Natural killer cell (primary cell): Measurements from ENCODE around the gene IQSEC1. TPM values are rescaled to one million over a fixed set of nuclear protein-coding genes. Genes with fewer than 3 reads are reported as not detected.
A peak's percentile ranks its signal among the peaks of the same experiment; 100 is the strongest.

Experiments
- ATAC-seq, 3 donors: fragments of 150-1000 bp in 2 of 3; fragments of 200-7000 bp in 1 of 3; cut with Tn5 transposase; 1 replicate in 1 of 3; 2 replicates in 2 of 3; pipeline ENCODE4 v1.10.0; 2021; ENCODE audit warnings: mild to moderate bottlenecking in 2 of 3, moderate library complexity in 2 of 3
- DNase-seq, 2 donors: peaks; one replicate each; pipeline versions ENCODE4 v3.0.0 to v3.0.0-alpha.2; 2013 to 2021; ENCODE audit warnings: mixed read lengths in 1 of 2
- H3K27ac ChIP-seq: one replicate; pipeline ENCODE4 v1.5.1; 2013; ENCODE audit warnings: mild to moderate bottlenecking, low read length
- H3K27me3 ChIP-seq: one replicate; pipeline ENCODE4 v1.6.1; 2013; ENCODE audit warnings: low read length; ENCODE audit not compliant: control insufficient read depth, insufficient read depth
- H3K36me3 ChIP-seq: one replicate; pipeline ENCODE4 v1.6.1; 2013; ENCODE audit warnings: low read length; ENCODE audit not compliant: control insufficient read depth, insufficient read depth
- H3K4me1 ChIP-seq: one replicate; pipeline ENCODE4 v1.6.1; 2013; ENCODE audit warnings: low read length; ENCODE audit not compliant: control insufficient read depth, insufficient read depth
- H3K4me3 ChIP-seq: one replicate; pipeline ENCODE4 v1.5.1; 2013; ENCODE audit warnings: low read length
- H3K9me3 ChIP-seq: one replicate; pipeline ENCODE4 v1.6.1; 2013; ENCODE audit warnings: low read length; ENCODE audit not compliant: control insufficient read depth, insufficient read depth
- H3K27ac Mint-ChIP-seq, 2 donors: one replicate each; pipeline ENCODE4 v1.8.0; 2022; ENCODE audit warnings: mild to moderate bottlenecking in 2 of 2, mixed read lengths in 2 of 2, moderate library complexity in 1 of 2
- H3K27me3 Mint-ChIP-seq, 2 donors: one replicate each; pipeline ENCODE4 v1.8.0; 2022; ENCODE audit warnings: low read depth in 2 of 2, mixed read lengths in 2 of 2
- H3K36me3 Mint-ChIP-seq: one replicate; pipeline ENCODE4 v1.8.0; 2022; ENCODE audit warnings: mixed read lengths
- H3K4me1 Mint-ChIP-seq, 2 donors: one replicate each; pipeline ENCODE4 v1.8.0; 2022; ENCODE audit warnings: mixed read lengths in 2 of 2
- H3K4me3 Mint-ChIP-seq: one replicate; pipeline ENCODE4 v1.8.0; 2022; ENCODE audit warnings: mild to moderate bottlenecking, moderate library complexity, mixed read lengths
- H3K9me3 Mint-ChIP-seq, 2 donors: one replicate each; pipeline ENCODE4 v1.8.0; 2022; ENCODE audit warnings: mixed read lengths in 2 of 2
- WGBS: methylation state at CpG from one replicate; pipeline ENCODE4 v1.1.7; 2013; ENCODE audit warnings: missing lambda C conversion rate; ENCODE audit not compliant: insufficient coverage; 5-methylcytosine and 5-hydroxymethylcytosine counted together
- intact Hi-C: fragments of 100-400 bp; cut with micrococcal nuclease; formaldehyde crosslinking; loops from one replicate; pipeline ENCODE4 v1.14.2; 2022
- total RNA-seq, 4 donors: library from RNA; stranded (reverse); fragments of 120-200 nt in 1 of 4; gene quantifications; one replicate each; pipeline versions ENCODE4 v1.2.3 to v1.2.4, GENCODE V29; 2013 to 2022
- TF ChIP-seq, protein P1 (sequence below): fragments of 200-600 bp; IDR thresholded peaks from one replicate; pipeline ENCODE4 v1.8.0; 2022; ENCODE audit warnings: antibody characterized with exemption

The IQSEC1 gene
- total RNA-seq, 3 donors from 2014 or later (not counting 1 experiment from before 2014, with no cell fraction given) = 124 to 189 (median 138) TPM

DNA sequence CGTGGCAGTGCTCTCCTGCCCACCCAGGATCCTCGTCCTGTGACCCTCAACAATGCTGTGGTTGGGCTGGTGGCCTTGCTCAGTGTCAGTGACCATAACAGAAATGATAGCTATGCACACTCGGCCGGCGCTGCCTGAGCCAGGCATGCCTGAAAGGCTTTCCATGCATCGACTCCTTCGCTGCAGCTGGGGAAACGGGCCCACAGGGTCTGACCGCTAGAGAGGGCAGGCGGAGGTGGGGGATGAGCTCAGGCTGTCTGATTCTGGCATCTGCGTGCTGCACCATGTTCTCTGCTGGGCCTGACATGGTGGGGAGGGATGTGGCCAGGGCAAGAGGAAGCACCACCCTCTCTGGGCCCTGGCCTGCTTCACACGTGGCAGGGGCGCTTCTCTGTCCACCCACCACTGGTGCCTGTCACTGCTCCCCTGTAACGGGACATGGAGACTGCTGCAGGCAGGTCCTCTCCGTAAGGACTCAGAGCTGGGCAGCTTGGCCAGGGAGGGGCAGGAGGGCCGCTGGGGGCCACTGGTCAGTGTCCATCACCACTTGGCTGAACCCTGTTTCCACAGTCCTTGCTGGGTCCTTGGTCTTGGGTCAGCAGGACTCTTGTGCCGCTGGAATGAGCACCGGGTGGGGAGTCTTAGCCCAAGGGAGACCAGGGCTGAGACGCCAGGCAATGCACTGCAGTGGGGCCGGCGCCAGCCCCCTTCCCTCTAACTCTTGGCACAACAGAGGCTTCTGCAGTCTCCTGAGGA is 167.7 kb downstream of the IQSEC1 start:
- Mint-ChIP-seq H3K4me3 (peak overlapping the region; percentile 37), H3K27me3 (no peaks in the 10 kb centered on the region), H3K9me3 (no peaks in the 10 kb centered on the region), H3K4me1 (peaks cover 11 to 37% of the 10 kb centered on the region in 2 donors), H3K27ac (peak overlapping the region; percentile 52 to 62), H3K36me3 (no peaks in the 10 kb centered on the region)
- peaks cover 85% of the 10 kb centered on the region for H3K36me3 ChIP-seq
- intact Hi-C loops = no loop called here
- no peaks in the 10 kb centered on the region for H3K27me3 ChIP-seq
- H3K9me3 ChIP-seq = no peaks in the 10 kb centered on the region
- peaks cover 42% of the 10 kb centered on the region for H3K4me1 ChIP-seq
- no peak overlapping the region for H3K27ac ChIP-seq
- DNase-seq = no peak
- ATAC-seq = peak; percentile 35 to 46 (median 45)
- 74% methylated on average over 21 of the region's 21 CpGs for WGBS
- TF ChIP-seq, protein P1, sequence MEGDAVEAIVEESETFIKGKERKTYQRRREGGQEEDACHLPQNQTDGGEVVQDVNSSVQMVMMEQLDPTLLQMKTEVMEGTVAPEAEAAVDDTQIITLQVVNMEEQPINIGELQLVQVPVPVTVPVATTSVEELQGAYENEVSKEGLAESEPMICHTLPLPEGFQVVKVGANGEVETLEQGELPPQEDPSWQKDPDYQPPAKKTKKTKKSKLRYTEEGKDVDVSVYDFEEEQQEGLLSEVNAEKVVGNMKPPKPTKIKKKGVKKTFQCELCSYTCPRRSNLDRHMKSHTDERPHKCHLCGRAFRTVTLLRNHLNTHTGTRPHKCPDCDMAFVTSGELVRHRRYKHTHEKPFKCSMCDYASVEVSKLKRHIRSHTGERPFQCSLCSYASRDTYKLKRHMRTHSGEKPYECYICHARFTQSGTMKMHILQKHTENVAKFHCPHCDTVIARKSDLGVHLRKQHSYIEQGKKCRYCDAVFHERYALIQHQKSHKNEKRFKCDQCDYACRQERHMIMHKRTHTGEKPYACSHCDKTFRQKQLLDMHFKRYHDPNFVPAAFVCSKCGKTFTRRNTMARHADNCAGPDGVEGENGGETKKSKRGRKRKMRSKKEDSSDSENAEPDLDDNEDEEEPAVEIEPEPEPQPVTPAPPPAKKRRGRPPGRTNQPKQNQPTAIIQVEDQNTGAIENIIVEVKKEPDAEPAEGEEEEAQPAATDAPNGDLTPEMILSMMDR = no peak
- H3K4me3 ChIP-seq = no peak overlapping the region

DNA sequence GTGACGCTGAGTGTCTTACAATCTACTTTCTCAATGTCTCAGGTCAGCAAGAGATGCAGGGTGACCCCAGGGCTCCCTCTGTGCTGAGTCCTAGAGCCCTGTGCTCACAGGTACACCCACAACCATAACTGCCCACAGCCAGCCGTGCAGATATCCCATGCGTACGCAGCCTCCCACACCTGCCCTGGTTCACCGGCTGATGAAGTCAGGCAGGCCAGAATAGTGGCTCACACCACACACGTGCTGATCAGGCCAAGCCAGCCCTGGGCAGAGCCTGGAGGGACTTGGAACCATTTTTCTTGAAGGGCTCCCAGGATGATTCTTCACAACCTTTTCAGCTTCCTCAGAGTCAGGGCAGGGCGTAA is 168.3 kb downstream of the IQSEC1 start:
- ATAC-seq (no peak), DNase-seq (no peak)
- H3K27ac Mint-ChIP-seq = peak overlapping the region; percentile 52 to 62
- peaks cover 84% of the 10 kb centered on the region for H3K36me3 ChIP-seq
- no peaks in the 10 kb centered on the region for H3K27me3 ChIP-seq
- no peak overlapping the region for H3K4me3 ChIP-seq
- H3K4me3 Mint-ChIP-seq = no peak overlapping the region
- intact Hi-C loops = no loop called here
- H3K9me3 Mint-ChIP-seq = no peaks in the 10 kb centered on the region
- no peaks in the 10 kb centered on the region for H3K27me3 Mint-ChIP-seq
- TF ChIP-seq, protein P1 = no peak
- no peaks in the 10 kb centered on the region for H3K9me3 ChIP-seq
- H3K4me1 ChIP-seq = peaks cover 42% of the 10 kb centered on the region
- WGBS = 90% methylated on average over 7 of the region's 7 CpGs
- no peak overlapping the region for H3K27ac ChIP-seq
- H3K4me1 Mint-ChIP-seq = peaks cover 11 to 37% of the 10 kb centered on the region in 2 donors
- H3K36me3 Mint-ChIP-seq = no peaks in the 10 kb centered on the region

DNA sequence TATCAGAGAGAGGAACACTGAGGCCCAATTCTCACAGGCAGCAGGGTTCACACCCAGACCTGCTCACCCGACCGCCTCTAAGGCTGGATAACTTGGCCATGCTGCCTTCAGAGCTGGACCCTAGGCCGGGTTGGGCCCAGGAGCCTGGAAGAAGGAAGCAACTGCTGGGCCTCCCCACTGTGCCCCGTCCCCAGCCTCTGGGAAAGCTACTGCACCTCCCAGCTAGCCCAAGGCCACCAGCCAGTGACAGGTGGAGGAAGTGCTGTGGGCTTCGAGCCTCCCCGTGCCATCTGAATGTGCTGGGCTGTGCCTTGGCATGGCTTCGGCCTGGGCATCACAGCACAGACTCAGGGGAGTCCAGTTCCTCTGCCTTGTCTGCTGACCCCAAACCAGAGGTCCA is 169.3 kb downstream of the IQSEC1 start:
- H3K4me1 Mint-ChIP-seq = peaks cover 11 to 37% of the 10 kb centered on the region in 2 donors
- no peaks in the 10 kb centered on the region for H3K27me3 Mint-ChIP-seq
- no peak overlapping the region for H3K4me3 Mint-ChIP-seq
- H3K4me1 ChIP-seq = peaks cover 42% of the 10 kb centered on the region
- no peaks in the 10 kb centered on the region for H3K36me3 Mint-ChIP-seq
- H3K27ac ChIP-seq = no peak overlapping the region
- TF ChIP-seq, protein P1 = no peak
- H3K9me3 ChIP-seq = no peaks in the 10 kb centered on the region
- H3K27ac Mint-ChIP-seq = peak overlapping the region in 1 of 2 donors; percentile 52
- H3K36me3 ChIP-seq = peaks cover 84% of the 10 kb centered on the region
- WGBS = 89% methylated on average over 7 of the region's 7 CpGs
- ATAC-seq (no peak), DNase-seq (no peak)
- no peaks in the 10 kb centered on the region for H3K9me3 Mint-ChIP-seq
- no peak overlapping the region for H3K4me3 ChIP-seq
- intact Hi-C loops = no loop called here
- no peaks in the 10 kb centered on the region for H3K27me3 ChIP-seq
